GM10266 (cell line): ENCODE results near the gene PROSER3.

ENCODE experiments used
- DNase-seq: peaks from one replicate; pipeline ENCODE4 v3.0.0; 2012; ENCODE audit errors: extremely low spot score
- TF ChIP-seq, protein P1 (sequence below): IDR thresholded peaks from 2 replicates; pipeline ENCODE4 v1.5.1; 2012; ENCODE audit warnings: mild to moderate bottlenecking, low read depth; ENCODE audit not compliant: control insufficient read depth, insufficient read depth; ENCODE audit errors: missing control alignments

PROSER3 gene

DNA sequence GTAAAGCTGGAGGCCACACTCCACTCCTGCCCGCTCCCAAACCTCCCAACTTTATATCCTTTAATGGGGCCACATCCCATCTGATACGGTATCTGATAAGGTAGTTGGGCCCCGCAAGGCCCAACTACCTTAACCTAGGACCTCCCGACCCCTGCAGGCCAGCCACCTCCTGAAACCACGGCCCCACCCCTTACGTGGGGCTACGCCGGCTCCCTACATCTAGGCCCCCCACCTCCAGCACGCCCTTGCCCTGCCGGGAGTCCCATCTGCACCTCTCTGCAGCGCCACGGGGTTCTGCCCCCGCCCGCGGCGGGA is 17.9 kb upstream of the PROSER3 start:
- no peak for DNase-seq
- TF ChIP-seq, protein P1, sequence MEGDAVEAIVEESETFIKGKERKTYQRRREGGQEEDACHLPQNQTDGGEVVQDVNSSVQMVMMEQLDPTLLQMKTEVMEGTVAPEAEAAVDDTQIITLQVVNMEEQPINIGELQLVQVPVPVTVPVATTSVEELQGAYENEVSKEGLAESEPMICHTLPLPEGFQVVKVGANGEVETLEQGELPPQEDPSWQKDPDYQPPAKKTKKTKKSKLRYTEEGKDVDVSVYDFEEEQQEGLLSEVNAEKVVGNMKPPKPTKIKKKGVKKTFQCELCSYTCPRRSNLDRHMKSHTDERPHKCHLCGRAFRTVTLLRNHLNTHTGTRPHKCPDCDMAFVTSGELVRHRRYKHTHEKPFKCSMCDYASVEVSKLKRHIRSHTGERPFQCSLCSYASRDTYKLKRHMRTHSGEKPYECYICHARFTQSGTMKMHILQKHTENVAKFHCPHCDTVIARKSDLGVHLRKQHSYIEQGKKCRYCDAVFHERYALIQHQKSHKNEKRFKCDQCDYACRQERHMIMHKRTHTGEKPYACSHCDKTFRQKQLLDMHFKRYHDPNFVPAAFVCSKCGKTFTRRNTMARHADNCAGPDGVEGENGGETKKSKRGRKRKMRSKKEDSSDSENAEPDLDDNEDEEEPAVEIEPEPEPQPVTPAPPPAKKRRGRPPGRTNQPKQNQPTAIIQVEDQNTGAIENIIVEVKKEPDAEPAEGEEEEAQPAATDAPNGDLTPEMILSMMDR, result no peak

DNA sequence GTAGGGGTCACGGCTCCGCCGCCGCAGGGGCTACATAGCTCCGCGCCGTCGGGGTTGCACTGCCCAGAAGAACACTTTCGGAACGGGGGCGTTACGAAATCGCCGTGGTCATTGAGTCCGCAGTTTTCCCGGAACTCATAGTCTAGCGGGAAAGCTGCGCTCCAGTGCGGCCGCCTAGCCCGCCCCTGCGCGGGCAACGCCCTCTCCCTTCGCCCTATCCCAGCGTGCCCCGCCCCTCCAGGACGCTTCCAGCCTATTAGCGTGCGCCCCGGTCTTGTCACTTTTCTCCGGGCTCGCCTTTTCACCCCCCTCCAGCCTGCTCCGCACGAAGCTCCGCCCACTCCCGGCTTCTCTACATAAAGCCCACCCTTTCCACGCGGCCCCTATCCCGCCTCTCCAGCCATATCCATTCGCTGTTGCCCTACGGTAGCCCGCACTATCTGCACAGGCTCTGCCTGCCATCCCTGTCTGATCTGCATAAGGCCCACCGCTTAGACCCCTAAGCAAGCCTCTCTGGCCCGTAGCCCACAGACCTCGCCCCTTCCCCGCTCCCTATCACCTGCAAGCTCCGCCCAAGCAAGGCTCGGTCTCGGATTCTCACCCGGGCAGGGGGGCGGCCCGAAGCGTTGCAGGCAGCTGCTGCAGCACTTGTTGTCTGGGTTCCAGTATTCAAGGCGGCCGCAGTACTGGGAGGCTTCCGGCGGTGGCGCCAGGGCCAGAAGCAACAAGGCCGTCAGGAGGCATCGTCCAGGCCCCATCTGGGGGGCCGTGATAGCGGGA is 17.4 kb upstream of the PROSER3 start:
- DNase-seq, result peak; percentile 98
- TF ChIP-seq, protein P1, result peak; percentile 29

DNA sequence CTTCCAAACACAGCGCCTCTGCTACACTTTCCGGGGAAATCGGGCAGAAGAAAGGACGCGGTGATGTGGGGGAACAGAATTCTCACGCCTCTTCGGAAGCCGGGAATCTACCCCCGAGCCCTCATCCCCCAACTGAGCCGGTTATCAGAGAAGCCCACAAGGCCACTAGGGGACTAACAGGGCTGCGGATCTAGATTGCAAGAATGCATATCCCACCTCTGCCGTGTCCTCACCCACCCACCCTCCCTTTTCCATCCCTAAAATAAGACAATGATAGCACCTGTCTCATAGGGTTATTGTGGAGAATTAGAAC is 16.8 kb upstream of the PROSER3 start:
- TF ChIP-seq, protein P1, result no peak
- DNase-seq, result no peak

DNA sequence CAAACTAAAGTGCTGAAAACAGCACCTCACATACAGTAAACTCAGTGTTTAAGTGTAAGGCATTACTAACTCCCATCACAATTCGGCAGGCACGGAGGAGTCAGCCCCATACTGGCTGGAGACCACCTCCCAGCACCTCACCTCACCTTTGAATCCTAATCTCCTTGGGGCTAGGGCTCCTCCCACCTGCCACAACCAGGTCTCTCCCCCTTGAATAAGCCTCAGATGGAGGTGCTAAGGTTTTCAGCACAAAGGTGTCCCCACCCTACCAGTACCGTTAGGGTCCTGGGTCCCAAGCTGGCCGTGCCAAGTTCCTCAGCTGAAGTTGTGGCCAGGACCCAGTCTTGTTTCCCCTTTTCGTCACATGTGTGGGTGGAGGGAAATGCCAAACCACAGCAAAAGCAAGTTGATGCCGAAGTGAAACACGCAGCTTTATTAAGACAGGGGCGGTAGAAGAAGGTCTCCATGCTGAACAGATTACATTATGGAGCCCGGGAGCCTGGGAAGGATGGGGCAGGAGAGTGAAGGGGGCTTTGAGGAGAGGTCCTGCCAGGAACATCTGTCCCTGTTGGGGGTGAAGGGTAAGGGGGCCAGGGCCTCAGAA is 15.8 kb upstream of the PROSER3 start, which contains the start of gene IGFLR1:
IGFLR1 (minus strand) TSS at position 332 of the 604 bp plus-strand sequence. CDS start 1,272 bp downstream, outside the sequence.
- DNase-seq, result peak; percentile 71
- TF ChIP-seq, protein P1, result no peak

DNA sequence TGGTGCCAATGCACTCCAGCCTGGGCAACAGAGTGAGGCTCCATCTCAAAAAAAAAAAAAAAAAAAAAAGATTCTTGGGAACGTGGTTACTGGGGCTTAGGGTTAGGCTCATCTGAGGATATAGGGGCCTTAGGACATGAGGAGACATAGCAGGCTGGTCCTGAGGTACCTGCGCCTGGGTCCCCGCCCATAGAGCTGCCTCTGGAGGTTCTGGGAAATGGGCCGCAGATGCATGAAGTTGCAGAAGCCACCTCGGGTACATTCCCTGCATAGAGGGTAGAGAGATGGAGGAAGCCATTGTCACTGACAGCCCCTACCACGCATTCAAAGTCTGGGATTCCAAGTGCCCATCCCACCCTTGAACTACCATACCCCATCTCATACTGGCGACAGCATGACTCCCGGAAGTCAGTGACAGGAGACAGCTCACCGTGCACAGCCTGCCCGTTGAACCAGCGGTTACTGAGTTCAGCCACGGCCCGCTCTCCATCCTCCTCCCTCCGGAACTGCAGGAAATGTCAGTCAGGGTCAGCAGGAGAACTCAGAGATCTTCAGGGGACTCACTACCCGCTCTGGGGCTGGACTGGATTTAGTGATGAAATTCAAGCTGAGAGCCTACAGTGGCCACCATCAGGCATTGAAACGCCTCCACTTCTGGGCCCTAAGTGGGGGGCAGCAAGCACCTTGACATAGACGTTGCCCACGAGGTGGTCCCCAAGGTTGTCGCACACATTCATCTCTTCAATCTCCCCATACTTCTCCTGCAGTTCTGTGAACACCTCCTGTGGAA is 14.1 kb upstream of the PROSER3 start:
- TF ChIP-seq, protein P1, result no peak
- DNase-seq, result no peak

DNA sequence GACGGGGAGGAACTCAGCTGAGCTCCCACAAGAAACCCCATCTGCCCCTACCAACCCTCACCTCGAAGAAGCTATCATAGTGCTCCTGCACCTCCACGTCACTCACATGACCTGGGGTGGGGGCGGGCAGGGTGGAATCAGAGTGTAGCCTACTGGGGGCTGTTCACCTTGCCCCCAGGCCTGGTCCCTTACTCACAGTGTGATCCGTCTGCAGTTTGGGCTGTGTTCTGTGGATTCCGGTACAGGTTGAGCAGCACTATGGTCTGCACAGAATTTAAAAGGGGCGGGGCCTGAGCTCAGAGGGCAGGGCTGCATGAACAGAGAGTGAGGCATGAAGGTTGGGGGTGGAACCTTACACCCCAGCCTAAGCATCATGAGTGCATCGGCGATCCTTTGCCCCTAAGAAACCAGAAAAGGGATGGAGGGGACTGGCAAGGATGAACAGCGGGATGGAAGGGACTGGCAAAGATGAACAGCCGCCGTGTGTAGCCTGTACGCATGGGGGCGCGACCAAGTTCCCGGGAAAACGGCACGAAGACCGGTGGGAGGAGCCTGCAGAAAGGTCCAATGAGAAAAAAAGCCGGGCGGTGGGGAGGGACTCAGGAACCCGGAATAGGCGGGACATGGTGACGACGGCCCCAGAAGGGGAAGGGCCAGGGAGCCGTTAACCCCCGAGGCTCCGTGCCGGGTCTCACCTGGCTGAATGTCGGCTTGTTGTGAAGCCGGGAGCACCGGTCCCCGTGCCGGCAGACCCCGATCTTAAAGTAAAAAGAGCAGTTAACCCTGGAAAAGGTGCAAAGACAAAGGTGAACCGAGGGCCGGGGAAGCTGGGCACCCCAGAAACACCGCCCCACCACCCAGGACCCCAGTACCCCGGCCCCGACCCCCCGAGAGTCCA is 13.3 kb upstream of the PROSER3 start:
- TF ChIP-seq, protein P1, result peak; percentile 37
- DNase-seq, result peak; percentile 80
